ENCODE results near the gene FYN. TPM values are rescaled to one million over a fixed set of nuclear protein-coding genes. Genes with fewer than 3 reads are reported as not detected.

The FYN gene
- polyA plus RNA-seq, 3 donors: 88.4 to 149 (median 114) TPM

DNA sequence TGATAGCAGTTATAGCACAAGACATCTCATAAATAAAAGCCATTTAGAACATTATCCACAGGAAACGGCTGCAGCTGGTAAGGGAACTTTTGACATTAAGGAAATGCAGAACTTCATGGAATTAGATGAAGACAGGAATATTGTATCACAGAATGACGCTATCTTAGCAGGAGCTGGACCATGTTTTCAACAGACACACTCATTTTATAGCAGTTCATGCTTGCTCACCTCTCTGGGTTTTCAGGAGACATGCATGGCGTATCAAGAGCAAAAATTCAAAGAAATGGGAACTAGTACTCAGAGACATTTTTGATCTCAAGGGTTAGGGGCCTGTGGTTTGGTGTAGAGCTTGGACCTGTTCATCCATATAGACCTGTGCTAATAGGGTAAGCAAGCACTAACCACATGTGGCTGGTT is 125.0 kb downstream of the FYN start:
- Mint-ChIP-seq H3K27me3 (ENCODE audit: low read depth in 3 of 3) (peaks cover 0 to 2% (median 0%) of the 10 kb centered on the region in 3 donors), H3K4me3 (no peak overlapping the region), H3K9me3 (no peaks in the 10 kb centered on the region), H3K4me1 (peaks cover 17% of the 10 kb centered on the region), H3K27ac (no peak overlapping the region), H3K36me3 (peaks cover 51 to 55% of the 10 kb centered on the region in 2 donors)
- no peak overlapping the region for H3K9ac ChIP-seq (ENCODE audit: insufficient read depth, low read length, poor library complexity, severe bottlenecking)
- no peak overlapping the region for H2AFZ ChIP-seq (ENCODE audit: insufficient read depth, low read depth, low read length, poor library complexity, severe bottlenecking)
- peaks cover 13% of the 10 kb centered on the region for H3K79me2 ChIP-seq (ENCODE audit: insufficient read depth, low read length)
- peaks cover 0 to 47% of the 10 kb centered on the region in 2 donors for H3K36me3 ChIP-seq (replicated peaks in 1 of 2; ENCODE audit: control insufficient read depth in 1 of 2, insufficient read depth in 2 of 2, low read length in 2 of 2)
- intact Hi-C loops (cut with micrococcal nuclease): no loop called here
- H3K4me1 ChIP-seq (ENCODE audit: control insufficient read depth in 1 of 2, insufficient read depth in 2 of 2, low read length in 2 of 2): peaks cover 0 to 8% of the 10 kb centered on the region in 2 donors
- no peaks in the 10 kb centered on the region for H3K27me3 ChIP-seq (ENCODE audit: control insufficient read depth in 2 of 2, insufficient read depth in 2 of 2, low read length in 2 of 2)
- DNase-seq: no peak
- H3K4me3 ChIP-seq (replicated peaks in 1 of 3; ENCODE audit: low read depth in 2 of 3, low read length in 3 of 3): no peak overlapping the region
- 67% methylated on average over 1 of the region's 3 CpGs for WGBS (ENCODE audit: insufficient coverage)
- H3K4me2 ChIP-seq (replicated peaks; ENCODE audit: extremely low read depth, low read length, poor library complexity, severe bottlenecking): no peak overlapping the region
- H3K27ac ChIP-seq (ENCODE audit: low read depth in 1 of 2, low read length in 2 of 2): no peak overlapping the region
- TF ChIP-seq CTCF (IDR thresholded peaks at IDR 0.05): no peak
- no peaks in the 10 kb centered on the region for H3K9me3 ChIP-seq (replicated peaks in 1 of 2; ENCODE audit: control insufficient read depth in 1 of 2, insufficient read depth in 1 of 2, low read length in 2 of 2)
- peaks cover 99% of the 10 kb centered on the region for H4K20me1 ChIP-seq (ENCODE audit: insufficient read depth, low read length)

DNA sequence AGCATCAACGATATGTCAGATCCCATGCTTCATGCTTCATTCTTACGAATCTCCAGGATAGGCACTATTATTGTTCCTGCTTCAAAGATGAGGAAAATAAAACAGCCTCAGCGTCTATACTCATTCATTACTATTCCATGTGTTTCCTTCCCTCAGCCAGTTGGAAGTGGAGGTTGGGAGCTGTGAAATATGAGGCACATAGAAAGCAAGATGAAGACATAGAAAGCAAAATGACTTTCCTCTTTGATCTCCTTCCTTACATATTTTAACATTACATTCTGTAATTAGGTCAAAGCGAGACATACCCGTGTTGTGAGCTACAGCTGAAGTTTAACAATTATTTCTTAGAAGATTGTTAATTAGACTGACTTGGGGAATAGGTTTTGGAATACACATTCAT is 125.4 kb downstream of the FYN start:
- H3K27me3 Mint-ChIP-seq (ENCODE audit: low read depth in 3 of 3): peaks cover 0 to 2% (median 0%) of the 10 kb centered on the region in 3 donors
- peaks cover 49 to 55% of the 10 kb centered on the region in 2 donors for H3K36me3 Mint-ChIP-seq
- intact Hi-C loops (cut with micrococcal nuclease): no loop called here

More for the DNA sequence above, 125.4 kb downstream of the FYN start:
- no peak overlapping the region for H3K4me3 ChIP-seq (replicated peaks in 1 of 3; ENCODE audit: low read depth in 2 of 3, low read length in 3 of 3)
- Mint-ChIP-seq H3K9me3 (no peaks in the 10 kb centered on the region), H3K27ac (no peak overlapping the region), H3K4me1 (peaks cover 15% of the 10 kb centered on the region), H3K4me3 (no peak overlapping the region)
- no peak overlapping the region for H2AFZ ChIP-seq (ENCODE audit: insufficient read depth, low read depth, low read length, poor library complexity, severe bottlenecking)
- TF ChIP-seq CTCF (IDR thresholded peaks at IDR 0.05): no peak
- H3K79me2 ChIP-seq (ENCODE audit: insufficient read depth, low read length): peaks cover 13% of the 10 kb centered on the region
- H3K9me3 ChIP-seq (replicated peaks in 1 of 2; ENCODE audit: control insufficient read depth in 1 of 2, insufficient read depth in 1 of 2, low read length in 2 of 2): no peaks in the 10 kb centered on the region
- no peaks in the 10 kb centered on the region for H3K27me3 ChIP-seq (ENCODE audit: control insufficient read depth in 2 of 2, insufficient read depth in 2 of 2, low read length in 2 of 2)
- peaks cover 0 to 49% of the 10 kb centered on the region in 2 donors for H3K36me3 ChIP-seq (replicated peaks in 1 of 2; ENCODE audit: control insufficient read depth in 1 of 2, insufficient read depth in 2 of 2, low read length in 2 of 2)
- H3K9ac ChIP-seq (ENCODE audit: insufficient read depth, low read length, poor library complexity, severe bottlenecking): no peak overlapping the region
- H3K4me1 ChIP-seq (ENCODE audit: control insufficient read depth in 1 of 2, insufficient read depth in 2 of 2, low read length in 2 of 2): peaks cover 0 to 8% of the 10 kb centered on the region in 2 donors
- H3K27ac ChIP-seq (ENCODE audit: low read depth in 1 of 2, low read length in 2 of 2): no peak overlapping the region
- WGBS (ENCODE audit: insufficient coverage): 90% methylated on average over 2 of the region's 5 CpGs
- no peak for DNase-seq
- H4K20me1 ChIP-seq (ENCODE audit: insufficient read depth, low read length): peaks cover 99% of the 10 kb centered on the region
- H3K4me2 ChIP-seq (replicated peaks; ENCODE audit: extremely low read depth, low read length, poor library complexity, severe bottlenecking): no peak overlapping the region

All from CD14-positive monocyte (primary cell).